HG03460 (cell line): ENCODE results near the gene TIMM9.
A peak's percentile ranks its signal among the peaks of the same experiment; 100 is the strongest.
"Not testable (repeated sequence)": the region's sequence is repeated elsewhere in the genome, so short reads cannot be mapped to it uniquely, and the experiment has no call there.

Experiments used
- ATAC-seq: cut with Tn5 transposase; IDR thresholded peaks from one replicate; pipeline ENCODE4 v1.9.1; 2021; ENCODE audit not compliant: unreplicated experiment

TIMM9 gene, protein sequence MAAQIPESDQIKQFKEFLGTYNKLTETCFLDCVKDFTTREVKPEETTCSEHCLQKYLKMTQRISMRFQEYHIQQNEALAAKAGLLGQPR

GRCh38 chr14:58427281-58428117 is at the start of gene TIMM9, which contains the start of gene KIAA0586:
Gene TIMM9, minus strand, starts transcription at chr14:58427531. Its CDS starts 15,586 bp downstream, at chr14:58411945.
Gene KIAA0586, plus strand, starts transcription at chr14:58427719. Its CDS starts 546 bp downstream, at chr14:58428265.
- ATAC-seq: peak; percentile 93

DNA sequence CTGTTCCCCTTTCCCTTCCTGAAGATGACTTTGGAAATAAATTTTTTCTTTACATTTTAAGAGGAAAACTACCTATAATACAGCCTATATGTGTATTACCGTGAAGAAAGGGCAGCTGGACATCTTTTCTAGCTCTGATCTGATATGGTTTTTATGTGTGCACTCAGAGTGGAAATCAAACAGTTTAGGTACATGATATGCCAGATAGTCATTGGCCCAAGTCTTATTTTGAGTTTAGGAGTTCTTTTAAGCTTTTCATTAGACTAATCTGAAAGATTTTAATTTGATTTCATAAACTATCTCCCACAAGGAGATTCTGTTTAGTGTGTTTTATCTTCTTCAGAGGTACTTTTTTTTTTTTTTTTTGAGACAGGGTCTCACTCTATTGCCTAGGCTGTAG is 49.0 kb upstream of the TIMM9 start:
- no peak for ATAC-seq

DNA sequence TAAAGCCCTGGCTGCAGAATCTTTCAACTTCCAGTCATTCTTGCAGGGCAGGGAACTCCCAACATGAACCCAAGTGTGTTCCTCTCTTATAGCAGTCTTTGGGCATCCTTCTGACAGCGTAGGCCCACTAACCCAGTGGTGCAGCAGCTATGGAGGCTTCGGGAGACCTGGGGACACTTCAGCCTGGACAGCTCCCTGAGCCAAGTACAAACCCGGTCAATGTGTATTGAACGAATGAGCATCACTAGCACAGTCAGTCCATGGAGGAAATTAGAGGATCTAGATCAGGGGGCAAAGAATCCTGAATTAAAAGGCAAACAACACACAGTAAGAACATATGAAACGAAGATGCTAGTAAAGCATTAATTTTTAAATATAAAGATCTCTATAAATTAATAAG is 42.0 kb upstream of the TIMM9 start:
- ATAC-seq: no peak

DNA sequence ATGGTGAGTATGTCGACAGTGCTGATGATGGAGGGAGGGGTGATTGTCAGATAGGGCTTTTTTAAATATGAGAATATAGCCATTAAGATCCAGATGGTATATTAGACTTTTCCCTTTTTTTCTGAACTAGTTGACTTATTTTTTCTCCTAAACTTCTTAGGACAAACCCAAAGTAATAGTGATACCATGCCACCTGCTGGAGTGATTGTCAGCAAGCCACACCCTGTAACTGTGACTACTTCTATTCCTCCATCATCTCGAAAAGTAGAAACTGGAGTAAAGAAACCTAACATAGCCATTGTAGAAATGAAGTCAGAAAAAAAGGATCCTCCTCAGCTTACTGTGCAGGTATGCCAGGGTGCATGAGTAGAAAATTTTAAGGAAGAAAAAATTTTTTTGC is 40.2 kb upstream of the TIMM9 start:
- no peak for ATAC-seq

DNA sequence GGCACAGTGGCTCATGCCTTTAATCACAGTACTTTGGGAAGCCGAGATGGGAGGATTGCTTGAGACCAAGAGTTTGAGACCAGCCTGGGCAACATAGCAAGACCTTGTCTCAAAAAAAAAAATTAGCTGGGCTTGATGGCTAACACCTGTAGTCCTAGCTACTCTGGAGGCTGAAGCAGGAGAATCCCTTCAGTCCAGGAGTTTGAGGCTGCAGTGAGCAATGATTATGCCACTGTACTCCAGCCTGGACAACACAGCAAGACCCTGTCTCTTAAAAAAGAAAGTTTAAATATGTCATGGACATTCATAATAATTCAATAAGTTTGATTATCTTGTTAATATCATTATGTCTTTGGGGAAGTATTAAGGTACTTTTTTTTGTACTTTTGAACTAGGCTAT is 39.1 kb upstream of the TIMM9 start:
- no peak for ATAC-seq

- no peak for ATAC-seq
Observed at GRCh38 chr14:58465421-58465820, 38.1 kb upstream of the TIMM9 start.

DNA sequence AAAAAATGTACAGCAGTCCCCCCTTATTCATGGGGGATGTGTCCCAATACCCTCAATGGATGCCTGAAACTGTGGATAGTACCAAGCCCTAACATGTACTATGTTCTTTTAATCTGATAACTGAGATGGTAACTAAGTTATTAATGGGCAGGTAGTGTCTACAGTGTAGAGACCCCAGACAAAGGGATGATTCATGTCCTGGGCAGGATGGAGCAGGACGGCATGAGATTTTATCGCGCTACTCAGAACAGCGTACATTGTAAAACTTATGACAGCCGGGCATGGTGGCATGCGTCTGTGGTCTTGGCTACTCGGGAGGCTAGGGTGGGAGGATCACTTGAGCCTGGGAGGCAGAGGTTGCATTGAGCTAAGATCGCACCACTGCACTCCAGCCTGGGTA is 37.3 kb upstream of the TIMM9 start:
- no peak for ATAC-seq

- no peak for ATAC-seq
Observed at GRCh38 chr14:58463147-58463546, 35.8 kb upstream of the TIMM9 start.

DNA sequence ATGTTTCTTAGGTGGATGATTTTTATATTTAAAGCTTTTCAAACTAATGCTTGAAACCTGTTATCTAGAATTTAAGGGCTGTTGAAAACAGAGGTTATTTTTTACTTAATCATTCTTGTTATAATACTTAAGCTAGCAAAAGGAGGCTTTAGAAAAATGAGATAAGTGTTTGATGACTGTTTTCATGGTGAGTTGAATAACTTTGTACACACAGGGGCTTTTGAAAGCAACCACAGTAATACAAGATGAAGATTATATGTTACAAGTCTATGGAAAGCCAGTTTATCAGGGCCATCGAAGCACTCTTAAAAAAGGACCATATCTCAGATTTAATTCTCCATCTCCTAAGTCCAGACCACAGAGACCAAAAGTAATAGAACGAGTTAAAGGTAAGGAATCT is 33.4 kb upstream of the TIMM9 start:
- no peak for ATAC-seq

GRCh38 chr14:58455593-58456265 is 28.4 kb upstream of the TIMM9 start:
- ATAC-seq: no peak

- no peak for ATAC-seq
Observed at GRCh38 chr14:58444627-58445026, 17.3 kb upstream of the TIMM9 start.

DNA sequence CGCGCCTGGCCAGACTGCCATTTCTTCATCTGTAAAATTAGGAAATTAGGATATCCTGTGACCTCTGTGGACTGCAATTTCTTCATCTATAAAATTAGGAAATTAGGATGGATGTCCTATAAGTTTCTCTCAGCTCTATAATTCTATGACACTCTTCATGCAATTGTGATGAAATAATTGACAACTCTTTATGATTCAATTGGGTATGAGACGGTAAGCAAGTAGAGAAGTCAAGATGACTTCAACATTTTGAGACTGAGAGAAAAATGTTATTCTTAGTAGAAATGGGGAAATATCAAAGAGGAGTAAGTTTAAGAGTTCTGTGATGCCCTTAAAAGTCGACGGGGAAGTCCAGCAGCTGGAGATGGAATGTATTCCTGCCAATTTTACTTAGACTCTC is 12.1 kb upstream of the TIMM9 start:
- no peak for ATAC-seq

GRCh38 chr14:58430156-58430555 is 2.8 kb upstream of the TIMM9 start:
- no peak for ATAC-seq

DNA sequence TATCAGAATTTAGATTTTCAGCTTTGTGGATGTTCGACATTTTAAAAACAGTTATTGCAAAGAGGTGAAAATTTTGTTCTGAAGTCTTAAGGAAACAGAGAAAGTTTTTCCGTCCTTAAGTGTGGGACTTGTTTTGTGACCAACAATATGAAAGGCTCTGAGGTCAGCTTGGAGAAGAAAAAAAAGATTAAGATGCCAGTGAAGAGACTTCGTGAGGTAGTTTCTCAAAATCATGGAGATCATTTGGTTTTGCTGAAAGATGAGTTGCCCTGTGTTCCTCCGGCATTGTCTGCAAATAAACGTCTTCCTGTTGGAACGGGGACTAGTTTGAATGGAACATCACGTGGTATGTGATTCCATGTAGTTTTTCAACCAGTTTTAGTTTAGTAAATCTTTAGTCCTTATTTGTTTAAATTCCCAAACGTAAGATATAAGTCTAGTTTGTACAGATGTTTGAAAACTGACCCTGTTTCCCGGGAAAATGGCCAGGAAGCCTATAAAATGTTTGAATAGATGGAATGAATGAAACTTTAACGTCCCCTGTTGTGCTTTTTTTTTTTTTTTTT is 870 bp upstream of the TIMM9 start:
- no peak for ATAC-seq

DNA sequence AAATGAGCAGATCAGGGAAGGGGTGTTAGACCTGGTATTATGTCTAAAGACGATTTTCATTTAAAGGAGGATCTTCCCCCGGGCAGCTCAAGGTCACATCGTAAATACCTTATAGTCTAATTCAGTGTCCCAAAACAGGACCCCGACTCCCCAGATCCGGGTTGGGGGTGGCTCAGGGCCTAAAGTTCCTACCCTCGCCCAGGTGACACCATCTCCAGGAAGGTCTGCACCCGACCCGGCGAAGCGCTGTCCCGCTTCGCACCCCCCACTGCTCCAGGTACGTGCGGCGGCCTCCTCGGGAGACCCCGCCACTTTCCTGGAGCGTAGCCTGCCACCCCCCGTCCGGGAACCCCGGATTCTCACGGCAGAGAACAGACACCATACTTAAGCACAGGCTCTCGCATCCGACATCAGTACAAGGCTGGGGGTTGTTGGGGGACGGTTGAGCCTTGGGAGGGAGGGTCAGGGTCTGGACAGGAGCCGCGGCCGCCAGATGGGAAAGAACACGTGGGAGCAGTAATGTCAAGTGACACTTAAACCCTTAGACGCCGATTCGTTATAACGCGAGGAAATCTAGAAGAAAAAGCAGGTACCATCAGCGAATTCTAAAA is 556 bp downstream of the TIMM9 start:
- ATAC-seq: peak; percentile 44

DNA sequence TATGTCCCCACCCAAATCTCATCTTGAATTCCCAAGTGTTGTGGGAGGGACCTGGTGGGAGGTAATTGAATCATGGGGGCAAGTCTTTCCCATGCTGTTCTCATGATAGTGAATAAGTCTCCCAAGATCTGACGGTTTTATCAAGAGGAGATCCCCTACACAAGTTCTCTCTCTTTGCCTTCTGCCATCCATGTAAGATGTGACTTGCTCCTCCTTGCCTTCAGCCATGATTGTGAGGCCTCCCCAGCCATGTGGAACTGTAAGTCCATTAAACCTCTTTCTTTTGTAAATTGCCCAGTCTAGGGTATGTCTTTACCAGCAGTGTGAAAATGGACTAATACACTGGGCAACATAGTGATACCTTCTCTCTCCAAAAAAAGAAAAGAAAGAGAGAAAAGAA is 10.4 kb downstream of the TIMM9 start:
- not testable (repeated sequence) for ATAC-seq

DNA sequence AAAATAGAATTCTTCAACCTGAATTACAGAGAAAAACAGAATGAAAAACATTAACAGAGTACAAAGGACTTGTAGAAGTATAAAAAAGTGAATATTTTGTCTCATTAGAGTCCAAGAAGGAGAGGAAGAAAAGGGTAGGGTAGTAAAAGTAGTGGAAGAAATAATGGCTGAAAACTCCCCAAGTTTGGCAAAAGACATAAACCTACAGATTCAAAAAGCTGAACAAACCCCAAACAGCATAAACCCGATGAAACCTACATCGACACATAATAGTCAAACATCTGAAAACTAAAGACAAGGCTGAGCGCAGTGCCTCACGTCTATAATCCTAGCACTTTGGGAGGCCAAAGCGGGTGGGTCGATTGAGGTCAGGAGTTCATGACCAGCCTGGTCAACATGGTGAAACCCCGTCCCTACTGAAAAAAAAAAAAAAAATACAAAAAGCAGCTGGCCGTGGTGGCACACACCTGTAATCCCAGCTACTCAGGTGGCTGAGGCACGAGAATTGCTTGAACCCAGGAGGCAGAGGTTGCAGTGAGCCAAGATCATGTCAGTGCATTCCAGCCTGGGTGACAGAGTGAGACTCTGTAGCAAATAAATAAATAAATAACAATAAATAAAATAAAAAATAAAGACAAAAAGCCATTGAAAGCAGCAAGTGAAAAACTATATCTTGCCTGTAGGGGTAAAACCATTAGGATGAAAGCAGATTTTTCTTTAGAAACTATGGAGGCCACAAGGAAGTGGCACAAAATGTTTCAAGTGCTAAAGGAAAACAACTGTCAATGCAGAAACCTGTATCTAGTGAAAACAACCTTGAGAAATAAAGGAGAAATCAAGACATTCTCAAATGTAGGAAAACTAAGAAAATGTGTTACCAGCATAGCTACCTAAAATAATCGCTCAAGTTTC is 11.4 kb downstream of the TIMM9 start:
- ATAC-seq: no peak

GRCh38 chr14:58414845-58415244 is 12.5 kb downstream of the TIMM9 start:
- ATAC-seq: no peak

- no peak for ATAC-seq
Observed at GRCh38 chr14:58408681-58409215, 18.6 kb downstream of the TIMM9 start.

GRCh38 chr14:58401587-58401986 is 25.7 kb downstream of the TIMM9 start:
- no peak for ATAC-seq
